HepG2 (cell line): ENCODE data around the gene AGMO. TPM values are rescaled to one million over a fixed set of nuclear protein-coding genes. Genes with fewer than 3 reads are reported as not detected.

Experiments used
- ATAC-seq: fragments of 200-7000 bp; cut with Tn5 transposase; 3 replicates; pipeline ENCODE4 v1.9.1; 2020; ENCODE audit warnings: mild to moderate bottlenecking, moderate library complexity
- BruUV-seq: library from RNA; stranded (reverse); fragments of 400-500 nt; replicated peaks from 2 replicates; lab custom pipeline; 2021; lab: Mats Ljungman, UMichigan
- CTCF ChIA-PET: fragments of 300-600 bp; formaldehyde crosslinking; extraction: SDS; loops from one replicate; lab custom pipeline; 2021; ENCODE audit warnings: low total read pairs, inconsistent platforms, low intra/inter-chr PET ratio; lab: Yijun Ruan, JAX
- POLR2A ChIA-PET: fragments of 350-600 bp; sonication (Branson Sonifier 250); formaldehyde crosslinking; loops from one replicate; lab custom pipeline; 2020; ENCODE audit warnings: antibody characterized with exemption, inconsistent platforms; lab: Yijun Ruan, JAX
- DNase-seq: peaks from one replicate; pipeline ENCODE4 v3.0.0-alpha.2; 2015; ENCODE audit warnings: low spot score
- FAIRE-seq: peaks from 3 replicates; lab custom pipeline; 2011; peaks lifted over from hg19 to GRCh38; lab: Jason Lieb, UNC
- H2AFZ ChIP-seq: one replicate; pipeline ENCODE4 v1.6.1; 2011; ENCODE audit warnings: low read length, inconsistent platforms
- H3K27ac ChIP-seq: fragments of 300-600 bp; 3 replicates; pipeline ENCODE4 v1.8.0; 2011; ENCODE audit warnings: mixed run types, mild to moderate bottlenecking, mixed read lengths, low read length, inconsistent platforms; ENCODE audit not compliant: insufficient read depth; ENCODE audit errors: extremely low read length
- H3K27me3 ChIP-seq, 2 experiments: fragments of 200-600 bp in 1 of 2; 2 replicates in 1 of 2; 3 replicates in 1 of 2; pipeline versions ENCODE4 v1.6.0 to v1.8.0; 2011; ENCODE audit warnings: low read length in 2 of 2, mild to moderate bottlenecking in 2 of 2, moderate library complexity in 2 of 2, inconsistent platforms in 1 of 2; ENCODE audit not compliant: insufficient read depth in 2 of 2, control insufficient read depth in 1 of 2
- H3K36me3 ChIP-seq, 2 experiments: fragments of 200-600 bp in 1 of 2; replicated peaks in 1 of 2; 2 replicates in 1 of 2; 3 replicates in 1 of 2; pipeline versions ENCODE4 v1.5.1 to v1.8.0; 2011; ENCODE audit warnings: low read length in 2 of 2, inconsistent platforms in 1 of 2; ENCODE audit not compliant: insufficient read depth in 2 of 2, control insufficient read depth in 1 of 2
- H3K4me1 ChIP-seq: 2 replicates; pipeline ENCODE4 v1.5.1; 2012; ENCODE audit warnings: low read length, inconsistent platforms; ENCODE audit not compliant: insufficient read depth
- H3K4me2 ChIP-seq: 2 replicates; pipeline ENCODE4 v1.6.0; 2011; ENCODE audit warnings: low read depth, low read length, inconsistent platforms
- H3K4me3 ChIP-seq, 3 experiments: fragments of 200-600 bp in 1 of 3; sonication (generic), shearing (Covaris generic) in 1 of 3; replicated peaks in 1 of 3; 2 replicates each; pipeline ENCODE4 v1.5.1; 2011 to 2016; ENCODE audit warnings: low read length in 3 of 3, inconsistent platforms in 2 of 3, low read depth in 2 of 3, mild to moderate bottlenecking in 2 of 3, control low read depth in 1 of 3, mixed read lengths in 1 of 3; ENCODE audit not compliant: insufficient read depth in 1 of 3
- H3K79me2 ChIP-seq: one replicate; pipeline ENCODE4 v1.6.1; 2011; ENCODE audit warnings: low read length, inconsistent platforms; ENCODE audit not compliant: insufficient read depth
- H3K9ac ChIP-seq: 2 replicates; pipeline ENCODE4 v1.6.0; 2011; ENCODE audit warnings: mild to moderate bottlenecking, low read depth, low read length, inconsistent platforms; ENCODE audit not compliant: insufficient read depth
- H3K9me3 ChIP-seq: 2 replicates; pipeline ENCODE4 v1.5.1; 2012; ENCODE audit warnings: mild to moderate bottlenecking, low read length
- H4K20me1 ChIP-seq: 2 replicates; pipeline ENCODE4 v1.6.0; 2011; ENCODE audit warnings: inconsistent platforms, mild to moderate bottlenecking, low read length, moderate library complexity; ENCODE audit not compliant: insufficient read depth
- ARHGAP35 ChIP-seq: sonication (generic); formaldehyde crosslinking; IDR thresholded peaks from 2 replicates; pipeline ENCODE4 v1.9.0; 2022; ENCODE audit warnings: mild to moderate bottlenecking, inconsistent platforms, moderate library complexity, missing genetic modification reagents, borderline replicate concordance
- ATF5 ChIP-seq: sonication (generic); formaldehyde crosslinking; IDR thresholded peaks from 2 replicates; pipeline ENCODE4 v1.4.0; 2020; ENCODE audit warnings: mild to moderate bottlenecking, low read depth, missing genetic modification reagents
- BRD4 ChIP-seq: sonication (generic); formaldehyde crosslinking; IDR thresholded peaks from 2 replicates; pipeline ENCODE4 v1.4.0; 2020; ENCODE audit warnings: missing genetic modification reagents
- FOXK1 ChIP-seq: sonication (generic); formaldehyde crosslinking; IDR thresholded peaks from 2 replicates; pipeline ENCODE4 v1.4.0; 2020; ENCODE audit warnings: low read depth, missing genetic modification reagents, borderline replicate concordance
- KLF6 ChIP-seq: IDR thresholded peaks from 2 replicates; pipeline ENCODE4 v1.8.0; 2016; ENCODE audit warnings: missing biosample characterization, missing genetic modification reagents
- MEIS2 ChIP-seq: sonication (generic); formaldehyde crosslinking; IDR thresholded peaks from 2 replicates; pipeline ENCODE4 v1.9.0; 2021; ENCODE audit warnings: mild to moderate bottlenecking, missing genetic modification reagents
- NFKBIZ ChIP-seq: IDR thresholded peaks from 2 replicates; pipeline ENCODE4 v1.6.1; 2018; ENCODE audit warnings: missing genetic modification reagents, missing compliant biosample characterization
- PAX8 ChIP-seq: sonication (generic); formaldehyde crosslinking; IDR thresholded peaks from 2 replicates; pipeline ENCODE4 v1.8.0; 2022; ENCODE audit warnings: mild to moderate bottlenecking, missing genetic modification reagents, borderline replicate concordance
- REST ChIP-seq, 2 experiments: IDR thresholded peaks; 2 replicates each; pipeline ENCODE4 v1.6.1; 2011 to 2012; ENCODE audit warnings: low read length in 2 of 2, borderline replicate concordance in 1 of 2, low read depth in 1 of 2, mild to moderate bottlenecking in 1 of 2, moderate library complexity in 1 of 2
- SPEN ChIP-seq: sonication (generic); formaldehyde crosslinking; IDR thresholded peaks from 2 replicates; pipeline ENCODE4 v1.5.1; 2020; ENCODE audit warnings: low read depth, mild to moderate bottlenecking, missing genetic modification reagents
- ZNF660 ChIP-seq: sonication (generic); formaldehyde crosslinking; IDR thresholded peaks from 2 replicates; pipeline ENCODE4 v1.5.1; 2020; ENCODE audit warnings: mild to moderate bottlenecking, low read depth, missing genetic modification reagents, borderline replicate concordance
- ZNF891 ChIP-seq: sonication (generic); formaldehyde crosslinking; IDR thresholded peaks from 2 replicates; pipeline ENCODE4 v1.5.0; 2020; ENCODE audit warnings: mild to moderate bottlenecking, missing genetic modification reagents
- WGBS: methylation state at CpG from one replicate; pipeline ENCODE4 v1.1.6; 2017; ENCODE audit warnings: low lambda C conversion rate; 5-methylcytosine and 5-hydroxymethylcytosine counted together
- in situ Hi-C: cut with HindIII; loops from 2 replicates; pipeline ENCODE4 v1.10.0; 2017; ENCODE audit warnings: low pct_unique_long_range_greater_than_20kb; ENCODE audit not compliant: extremely low pct_ligation_motif_present
- intact Hi-C: fragments of 100-400 bp; cut with micrococcal nuclease; formaldehyde crosslinking; loops from one replicate; pipeline ENCODE4 v1.10.0; 2022; ENCODE audit not compliant: unreplicated experiment
- polyA plus RNA-seq, 8 experiments: library from polyadenylated mRNA; depleted of rRNA in 3 of 8; stranded (reverse) in 7 of 8; unstranded in 1 of 8; fragments of >200 nt; fragmentation: Illumina TruSeq in 4 of 8; extraction: Trizol in 4 of 8; gene quantifications; 2 replicates each; pipeline versions ENCODE4 v1.2.1 to v1.2.3, GENCODE V29; 2011 to 2016; ENCODE audit warnings: low read depth in 4 of 8, missing spikeins in 1 of 8, mixed read lengths in 1 of 8; ENCODE audit not compliant: insufficient read depth in 1 of 8
- total RNA-seq, 5 experiments: library from RNA; depleted of rRNA; stranded (reverse); fragments of >200 nt; fragmentation: Illumina TruSeq; extraction: Trizol; gene quantifications; 2 replicates each; pipeline ENCODE4 v1.2.3, GENCODE V29; 2016; ENCODE audit warnings: low read depth in 1 of 5

The AGMO gene
- total and polyA plus RNA-seq, 2 of the 13 experiments (the other 11 are each of a cell fraction or from before 2014, with no cell fraction given): 0.22 to 0.50 TPM

GRCh38 chr7:15610503-15610902 is 48.7 kb upstream of the AGMO start:
- Histone ChIP-seq H3K9me3 (peaks cover 7% of the 10 kb centered on the region), H3K4me1 (no peaks in the 10 kb centered on the region), H3K27me3 (no peaks in the 10 kb centered on the region), H2AFZ (no peak overlapping the region), H3K4me3 (no peak overlapping the region), H3K9ac (no peak overlapping the region), H3K79me2 (no peaks in the 10 kb centered on the region), H4K20me1 (no peaks in the 10 kb centered on the region), H3K27ac (no peak overlapping the region), H3K36me3 (no peaks in the 10 kb centered on the region), H3K4me2 (no peak overlapping the region)
- WGBS: 2% methylated on average over 2 of the region's 2 CpGs
- TF ChIP-seq REST (IDR thresholded peaks at IDR 0.05; ENCODE audit: borderline replicate concordance in 1 of 2, low read depth in 1 of 2, low read length in 2 of 2) (no peak), MEIS2 (no peak)
- ATAC-seq (no peak), DNase-seq (no peak), FAIRE-seq (no peak)
- CTCF ChIA-PET: no interaction called here
- POLR2A ChIA-PET: no interaction called here
- intact Hi-C loops (no loop called here), in situ Hi-C loops (no loop called here)
- no TSS peak for BruUV-seq

- in situ Hi-C loops: no loop called here
- ATAC-seq: no peak
- FAIRE-seq: no peak
These were observed 47.5 kb upstream of the AGMO start for GRCh38 chr7:15609287-15609686.

More at GRCh38 chr7:15609287-15609686, 47.5 kb upstream of the AGMO start:
- Histone ChIP-seq H3K9me3 (peaks cover 7% of the 10 kb centered on the region), H3K9ac (no peak overlapping the region), H4K20me1 (no peaks in the 10 kb centered on the region), H3K4me2 (no peak overlapping the region), H2AFZ (no peak overlapping the region), H3K4me3 (no peak overlapping the region), H3K79me2 (no peaks in the 10 kb centered on the region), H3K27me3 (no peaks in the 10 kb centered on the region), H3K4me1 (no peaks in the 10 kb centered on the region), H3K36me3 (no peaks in the 10 kb centered on the region), H3K27ac (no peak overlapping the region)
- DNase-seq: no peak
- POLR2A ChIA-PET: no interaction called here
- no peak for TF ChIP-seq ATF5 (CRISPR knock-in tag)
- TF ChIP-seq PAX8 (CRISPR knock-in tag): no peak
- no peak for TF ChIP-seq SPEN
- no peak for TF ChIP-seq NFKBIZ
- TF ChIP-seq KLF6 (CRISPR knock-in tag): no peak
- TF ChIP-seq BRD4 (CRISPR knock-in tag): no peak
- no peak for TF ChIP-seq ZNF891 (CRISPR knock-in tag)
- TF ChIP-seq ARHGAP35 (CRISPR knock-in tag): no peak
- no peak for TF ChIP-seq ZNF660 (CRISPR knock-in tag)
- no peak for TF ChIP-seq FOXK1 (CRISPR knock-in tag)
- intact Hi-C loops: no loop called here
- CTCF ChIA-PET: no interaction called here
- WGBS: 13% methylated on average over 2 of the region's 2 CpGs
- no TSS peak for BruUV-seq
